ENCODE measurements around the gene COL19A1.
"Not testable (repeated sequence)": the region's sequence is repeated elsewhere in the genome, so short reads cannot be mapped to it uniquely, and the experiment has no call there.

Gene COL19A1

DNA sequence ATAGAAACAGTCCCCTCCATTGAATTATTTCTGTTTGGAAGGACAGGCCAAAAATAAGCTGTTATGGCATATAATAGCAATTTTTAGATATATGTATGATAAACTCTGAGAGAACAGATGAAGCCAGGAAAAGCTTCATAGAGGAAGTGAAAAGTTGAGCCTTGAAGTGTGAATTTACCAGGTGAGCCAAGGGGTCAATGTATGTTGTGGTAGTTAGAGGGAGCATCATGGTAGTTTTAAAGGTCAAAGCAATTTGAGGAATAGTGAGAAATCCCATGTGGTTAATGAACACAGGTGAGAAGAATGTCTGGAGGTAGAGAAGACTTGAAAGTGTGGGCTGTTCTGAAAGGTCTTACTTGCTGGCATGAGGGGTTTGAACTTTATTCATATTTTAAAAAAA lies 47.0 kb downstream of the COL19A1 start:
- DNase-seq = no peak

DNA sequence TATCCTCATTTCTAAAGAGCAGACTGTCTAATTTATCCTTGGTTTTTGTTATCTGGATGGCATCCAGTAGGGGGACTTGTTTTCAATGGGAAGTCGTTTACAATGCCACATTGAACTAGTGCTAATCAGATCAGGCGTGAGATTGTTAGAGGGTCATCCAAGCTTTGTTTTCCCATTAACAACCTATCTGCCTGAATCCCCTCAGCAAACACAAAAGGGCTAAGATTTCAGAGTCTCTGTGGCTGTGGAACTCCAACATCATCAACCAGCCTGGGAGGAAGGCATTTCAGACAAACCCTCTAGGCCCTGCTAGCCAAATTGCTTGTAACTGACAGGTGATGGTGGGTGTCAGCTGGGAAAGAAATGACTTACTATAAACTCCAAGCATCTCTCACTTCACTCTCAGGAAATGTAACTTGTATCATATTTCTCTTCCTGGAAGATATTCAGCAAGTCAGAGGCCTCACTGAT lies 47.7 kb downstream of the COL19A1 start:
- no peak for DNase-seq

DNA sequence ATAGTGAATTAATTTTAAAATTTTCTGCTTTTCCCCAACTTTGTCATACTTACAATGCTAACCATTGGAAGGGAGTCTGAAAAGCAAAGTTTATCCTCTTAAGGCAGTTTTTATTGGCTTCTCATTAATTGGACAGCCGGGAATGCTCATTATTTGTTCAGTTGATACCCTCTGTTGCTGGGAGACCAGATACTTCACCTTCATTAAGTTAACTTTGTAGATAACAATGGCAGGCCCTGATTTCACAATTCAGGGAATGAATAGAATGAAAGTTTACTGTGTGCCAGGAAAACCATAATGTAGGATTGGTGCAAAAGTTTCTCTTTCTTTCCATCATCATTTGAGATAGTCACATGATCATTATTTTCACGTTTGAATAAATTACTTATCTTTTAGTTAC lies 49.0 kb downstream of the COL19A1 start:
- no peak for DNase-seq

DNA sequence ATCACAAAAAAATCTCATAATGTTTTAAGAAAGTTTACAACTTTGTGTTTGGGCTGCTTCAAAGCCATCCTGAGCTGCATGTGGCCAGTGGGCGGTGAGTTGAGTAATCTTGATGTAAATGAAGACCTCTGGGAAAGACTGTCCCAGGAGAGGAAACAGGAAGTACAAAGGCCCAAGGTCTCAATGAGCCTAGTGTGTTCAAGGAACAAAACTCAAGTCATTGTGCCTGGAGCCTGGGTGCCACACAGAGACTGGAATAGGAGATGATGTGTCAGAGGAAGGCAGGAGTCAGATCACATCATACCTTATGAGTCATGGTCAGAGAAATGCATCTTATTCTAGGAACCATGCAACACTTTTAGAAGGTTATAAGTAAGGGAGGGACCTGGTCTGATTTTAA lies 51.5 kb downstream of the COL19A1 start:
- peak; percentile 94 for DNase-seq

DNA sequence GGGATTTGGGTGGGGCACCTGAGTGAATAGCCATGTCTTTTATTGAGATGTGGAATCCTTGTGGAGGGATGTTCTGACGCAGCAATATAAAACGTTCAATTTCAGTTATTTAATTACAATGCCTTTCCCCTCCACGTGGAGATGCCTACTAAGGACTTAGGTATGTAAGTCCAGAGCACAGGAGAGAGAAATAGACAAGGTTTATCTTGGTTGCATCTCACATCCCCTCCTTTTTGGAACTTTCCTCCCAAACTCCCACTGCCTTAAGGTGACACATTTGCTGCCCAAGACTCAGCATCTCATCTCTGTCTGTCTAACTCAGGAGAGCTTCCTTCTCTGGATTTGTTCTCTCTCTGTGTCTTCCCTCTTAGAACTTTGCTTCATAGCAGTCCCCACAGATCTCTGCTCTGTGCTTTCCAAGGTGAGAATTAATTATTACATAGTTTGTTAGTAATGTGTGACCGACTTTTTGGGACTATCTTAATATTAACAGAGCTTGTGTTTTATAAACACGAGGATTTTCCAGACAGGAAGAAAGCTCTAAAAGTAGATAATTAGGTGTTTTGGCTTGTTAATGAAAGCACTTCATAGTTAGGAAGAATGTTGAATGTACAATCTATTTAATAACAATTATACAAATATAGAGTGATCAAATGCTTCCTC lies 52.6 kb downstream of the COL19A1 start:
- peak; percentile 58 for DNase-seq

DNA sequence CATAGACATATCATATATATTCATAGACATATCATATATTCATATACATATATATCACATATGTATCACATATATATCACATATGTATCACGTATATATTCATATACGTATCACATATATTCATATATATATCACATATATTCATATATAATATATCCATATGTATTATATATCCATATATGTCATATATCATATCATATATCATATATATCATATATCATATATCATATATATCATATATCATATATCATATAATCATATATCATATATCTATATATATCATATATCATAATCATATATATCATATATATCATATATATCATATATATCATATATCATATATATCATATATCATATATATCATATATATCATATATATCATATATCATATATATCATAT lies 54.7 kb downstream of the COL19A1 start:
- not testable (repeated sequence) for DNase-seq

DNA sequence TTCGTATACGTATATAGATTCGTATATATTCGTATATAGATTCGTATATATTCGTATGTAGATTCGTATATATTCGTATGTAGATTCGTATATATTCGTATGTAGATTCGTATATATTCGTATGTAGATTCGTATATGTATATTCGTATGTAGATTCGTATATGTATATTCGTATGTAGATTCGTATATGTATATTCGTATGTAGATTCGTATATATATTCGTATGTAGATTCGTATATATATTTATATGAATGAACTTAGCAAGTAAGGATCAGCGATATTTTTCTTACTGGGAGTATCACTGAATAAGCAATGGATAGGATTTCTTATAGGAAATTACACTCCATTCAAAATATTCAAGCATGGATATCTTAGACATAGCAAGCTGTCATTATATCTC lies 55.3 kb downstream of the COL19A1 start:
- not testable (repeated sequence) for DNase-seq

DNA sequence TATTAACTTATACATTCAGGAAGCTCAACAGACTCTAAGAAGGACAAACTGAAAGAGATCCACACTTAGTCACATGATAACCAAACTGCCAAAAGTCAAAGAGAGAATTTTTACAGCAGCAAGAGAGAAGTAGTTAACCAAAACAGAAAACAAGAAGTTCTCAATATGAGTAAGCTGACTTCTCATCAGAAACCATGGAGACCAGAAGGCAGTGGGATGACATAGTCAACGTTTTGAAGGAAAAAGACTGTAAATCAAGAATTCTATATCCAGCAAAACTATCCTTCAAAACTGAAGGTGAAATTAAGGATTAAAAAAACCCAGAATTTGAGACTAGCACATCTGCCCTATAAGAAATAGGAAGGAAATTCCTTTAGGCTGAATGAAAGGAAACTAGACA lies 60.4 kb downstream of the COL19A1 start:
- no peak for DNase-seq

DNA sequence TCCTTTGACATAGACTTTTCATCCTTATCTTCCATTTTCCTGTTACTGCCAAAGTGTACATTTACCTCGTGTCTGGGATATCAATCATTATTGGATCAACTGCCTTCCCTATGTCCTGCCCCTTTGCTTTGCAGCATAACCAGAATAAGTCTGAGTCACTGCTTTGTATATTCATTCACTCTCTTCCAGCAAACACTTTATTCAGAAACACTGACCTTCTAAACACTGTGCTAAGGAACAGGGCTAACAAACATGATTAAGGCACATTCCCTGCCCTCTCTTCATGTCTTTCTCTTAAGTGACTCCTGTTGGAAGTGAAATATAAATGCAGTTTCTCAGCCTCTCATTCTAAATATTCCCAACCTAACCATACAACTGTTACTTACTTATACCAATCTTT lies 66.9 kb downstream of the COL19A1 start:
- no peak for DNase-seq

DNA sequence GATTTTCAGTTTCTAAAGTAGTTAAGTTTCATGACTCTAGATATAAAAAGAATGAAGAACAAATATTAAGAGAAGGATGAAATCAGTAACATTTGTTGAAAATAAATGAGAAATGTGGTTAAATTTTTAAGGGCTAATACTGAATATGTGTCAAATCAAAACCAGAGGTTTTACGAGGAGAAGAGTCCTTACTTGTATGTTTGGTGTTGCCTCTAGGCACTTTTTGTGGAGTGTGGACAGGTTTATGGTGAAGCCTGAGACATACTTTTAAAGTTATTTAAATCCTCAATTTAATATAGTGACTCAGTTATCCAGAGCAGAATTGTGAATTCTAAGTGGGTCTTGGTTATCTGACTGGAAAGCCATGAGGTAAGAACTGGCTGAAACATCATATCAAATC lies 68.7 kb downstream of the COL19A1 start:
- DNase-seq = no peak

DNA sequence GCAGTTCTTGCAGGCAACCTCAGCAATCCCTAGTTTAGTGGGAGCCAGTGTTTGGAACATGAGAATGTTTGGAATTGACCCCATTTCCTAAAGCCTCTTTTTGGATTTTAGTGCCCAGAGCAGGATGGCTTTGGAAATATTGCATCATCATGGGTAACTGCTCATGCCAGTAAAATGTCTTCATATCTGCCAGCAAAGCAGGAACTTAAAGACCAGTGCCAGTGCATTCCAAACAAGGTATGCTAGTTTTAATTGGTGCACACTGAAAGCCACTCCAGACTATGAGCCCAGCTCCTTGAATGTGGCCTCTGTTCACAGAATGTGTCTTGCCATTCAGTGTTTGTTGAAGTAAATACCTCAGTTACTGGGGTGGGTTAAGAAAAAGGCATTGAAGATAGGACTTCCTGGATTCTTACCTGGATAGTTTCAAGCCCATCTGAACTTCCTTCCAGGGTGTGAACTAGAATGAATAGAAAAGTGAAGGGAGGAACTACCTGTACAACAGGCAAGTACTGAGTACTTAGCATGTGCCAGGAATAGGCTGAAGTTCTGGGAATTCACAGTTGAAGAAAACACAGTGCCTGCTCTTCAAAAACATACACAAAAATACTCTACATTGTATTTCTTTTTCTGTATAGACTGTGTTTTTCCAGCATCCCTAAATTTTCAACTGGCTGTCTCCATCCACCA lies 70.5 kb downstream of the COL19A1 start:
- peak; percentile 76 for DNase-seq

DNA sequence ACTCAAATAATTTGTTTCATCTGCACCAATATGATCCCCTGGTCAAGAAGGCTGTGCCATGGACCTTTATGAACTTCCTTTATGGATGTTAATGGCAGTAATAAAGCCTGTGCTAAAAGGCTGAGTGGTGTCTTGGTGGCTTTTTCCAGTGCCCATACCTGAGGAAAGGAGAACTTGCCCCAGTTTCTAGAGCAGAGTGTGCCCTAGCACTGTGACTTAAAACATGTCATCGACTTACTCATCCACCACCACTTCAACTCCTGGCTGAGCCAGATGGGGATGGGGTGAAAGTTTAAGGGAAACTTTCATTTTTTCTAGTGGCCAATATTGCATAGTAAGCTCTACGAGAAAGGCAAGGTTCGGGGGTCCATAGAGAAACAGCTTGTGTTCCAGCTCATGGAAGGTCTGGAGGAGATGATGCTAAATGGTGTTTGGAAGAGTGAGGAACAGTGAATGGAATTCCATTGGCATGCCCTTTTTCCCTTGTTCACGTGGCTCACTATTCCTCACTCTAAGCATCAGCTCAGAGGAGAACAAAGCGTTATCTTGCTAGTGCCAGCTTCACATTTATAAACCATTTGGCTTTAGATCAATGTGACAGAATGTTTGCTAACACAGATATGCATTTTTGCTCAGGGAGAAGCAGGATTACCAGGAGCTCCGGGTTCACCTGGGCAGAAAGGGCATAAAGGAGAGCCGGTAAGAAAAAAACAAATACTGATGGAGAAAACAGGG lies 71.2 kb downstream of the COL19A1 start:
- DNase-seq = no peak

DNA sequence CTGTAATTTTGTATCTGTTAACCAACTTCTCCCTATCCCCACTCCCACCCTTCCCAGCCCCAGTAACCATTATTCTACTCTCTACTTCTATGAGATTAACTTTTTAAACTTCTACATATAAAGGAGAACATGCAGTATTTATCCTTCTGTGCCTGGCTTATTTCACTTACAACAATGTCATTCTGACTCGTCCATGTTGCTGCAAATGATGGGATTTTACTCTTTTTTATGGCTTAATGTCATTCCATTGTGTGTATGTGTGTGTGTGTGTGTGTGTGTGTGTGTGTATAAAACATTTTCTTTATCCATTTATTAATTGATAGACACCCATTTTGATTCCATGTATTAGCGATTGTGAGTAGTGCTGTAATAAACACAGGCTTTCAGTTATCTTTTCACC lies 76.1 kb downstream of the COL19A1 start:
- no peak for DNase-seq

DNA sequence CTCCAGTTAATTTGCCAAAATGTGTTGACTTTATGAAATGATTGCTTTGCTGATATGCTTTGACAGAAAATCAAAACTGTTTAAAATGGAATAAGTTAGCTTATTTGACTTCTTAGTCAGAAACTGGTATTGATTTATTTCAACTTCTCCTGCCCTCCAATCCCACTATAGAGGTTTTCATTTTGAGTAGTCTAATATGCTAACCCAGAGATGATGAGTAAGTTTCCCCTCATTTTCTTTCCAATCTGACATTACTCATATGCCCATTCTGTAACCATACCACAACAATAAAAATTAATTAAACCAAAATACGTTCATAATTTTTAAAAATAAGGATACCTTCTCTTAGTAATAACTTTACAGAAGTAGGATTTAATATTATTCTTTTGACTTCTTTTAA lies 78.8 kb downstream of the COL19A1 start:
- no peak for DNase-seq

DNA sequence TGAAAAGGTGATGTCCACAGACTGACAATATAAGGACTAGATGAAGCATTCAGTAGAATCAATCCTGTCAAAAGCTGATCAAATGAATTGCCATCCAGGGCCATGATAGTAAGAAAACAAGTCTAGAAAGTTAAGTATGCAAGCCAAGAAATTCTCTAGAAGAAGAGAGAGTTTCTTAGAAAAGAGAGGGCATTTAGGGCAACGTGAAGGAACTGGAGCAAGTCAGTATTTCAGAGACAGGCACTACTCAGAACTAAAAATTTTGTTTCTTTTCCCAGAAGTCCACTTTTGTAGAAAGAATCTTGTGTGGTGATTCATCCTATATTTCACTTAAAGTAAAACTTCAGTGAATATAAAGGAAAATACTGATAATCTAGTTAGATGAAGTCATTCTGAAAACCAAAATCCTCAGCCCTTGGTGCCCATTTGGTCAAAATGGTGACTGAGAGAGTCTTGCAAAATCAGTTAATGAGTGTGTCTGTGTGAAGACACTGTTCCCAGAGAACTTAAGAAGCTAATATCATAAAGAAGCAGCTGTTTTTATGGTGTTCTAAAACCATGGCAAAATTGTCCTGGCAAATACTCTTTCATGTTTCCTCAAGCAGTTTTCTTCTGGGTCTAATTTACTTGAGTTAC lies 82.2 kb downstream of the COL19A1 start:
- DNase-seq = no peak

DNA sequence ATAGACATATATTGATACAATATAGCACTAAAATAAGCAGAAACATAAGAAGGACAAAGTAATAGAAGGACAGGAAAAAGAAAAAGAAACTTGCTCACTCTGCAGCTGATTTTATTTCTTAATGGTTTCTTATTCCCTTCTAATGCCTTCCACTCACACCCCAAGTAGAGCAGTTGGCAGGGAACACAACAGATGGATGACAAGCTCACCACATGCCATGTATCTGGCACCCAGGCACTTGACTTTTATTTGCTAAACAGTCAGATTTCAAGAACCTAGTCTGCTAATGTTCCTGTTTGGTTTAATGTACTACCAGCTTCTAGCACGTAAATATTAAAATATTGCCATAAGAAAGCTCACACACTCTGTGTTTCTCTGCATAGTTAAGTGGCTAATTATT lies 87.1 kb downstream of the COL19A1 start:
- no peak for DNase-seq

DNA sequence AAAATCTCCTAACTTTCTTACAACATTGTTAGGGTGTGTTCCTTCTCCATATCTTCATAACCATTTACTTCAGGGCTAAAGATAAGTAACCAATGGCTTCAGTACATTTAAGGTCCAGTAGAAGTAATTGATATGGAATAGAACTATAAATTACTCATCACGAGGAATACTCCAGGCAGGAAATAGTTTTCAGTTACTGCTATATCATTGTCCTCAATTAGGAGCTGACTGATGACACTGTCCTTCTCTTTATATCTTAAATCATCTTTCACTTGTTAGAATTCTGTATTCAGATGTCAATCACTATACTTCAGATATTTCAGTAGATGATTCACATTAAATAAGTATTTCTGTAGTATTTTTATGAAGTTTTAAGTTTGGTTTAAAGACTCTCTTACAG lies 88.4 kb downstream of the COL19A1 start:
- DNase-seq = no peak

DNA sequence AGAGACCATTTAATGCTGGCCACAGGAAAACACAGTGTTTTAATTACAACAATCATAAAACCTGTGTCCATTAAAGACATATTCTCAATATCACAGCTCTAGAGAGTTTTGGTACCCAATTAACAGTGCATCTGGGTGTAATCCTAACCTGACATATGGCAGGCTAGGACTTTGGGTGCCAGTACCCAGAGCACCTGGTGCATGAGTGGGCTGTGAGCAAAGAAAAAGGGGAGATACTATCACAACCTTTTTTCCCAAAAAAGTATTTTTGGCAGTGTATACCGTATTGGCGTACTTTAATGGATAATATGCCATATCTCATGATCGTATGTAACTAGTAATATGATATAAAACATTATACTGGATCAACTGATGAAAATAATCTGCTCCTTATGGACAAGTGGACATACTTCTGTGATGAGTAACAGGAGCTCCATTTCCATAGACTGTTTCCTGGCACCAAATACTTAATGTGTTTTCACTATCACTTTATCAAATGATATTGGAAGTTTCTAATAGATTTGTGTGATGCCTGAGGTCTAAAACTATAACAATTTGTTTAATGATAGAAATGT lies 91.7 kb downstream of the COL19A1 start:
- DNase-seq = no peak

DNA sequence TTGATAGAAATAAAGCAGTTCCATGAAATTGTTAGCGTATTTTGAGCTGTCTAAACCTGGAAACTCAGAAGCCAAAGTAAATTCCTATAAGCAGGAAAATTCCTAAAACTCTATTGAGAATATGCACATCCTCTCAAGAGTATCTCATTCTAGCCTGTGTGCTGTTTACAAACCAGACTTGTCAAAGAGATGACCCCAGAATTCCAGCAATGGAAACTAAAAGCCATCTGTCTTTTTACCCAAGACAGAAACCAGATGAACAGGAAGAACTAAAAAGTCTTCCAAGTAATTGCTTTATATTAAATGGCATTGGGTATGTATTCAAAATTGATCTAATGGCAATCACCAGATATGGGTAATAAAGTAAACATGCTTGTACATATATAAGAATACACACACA lies 92.6 kb downstream of the COL19A1 start:
- DNase-seq = no peak

DNA sequence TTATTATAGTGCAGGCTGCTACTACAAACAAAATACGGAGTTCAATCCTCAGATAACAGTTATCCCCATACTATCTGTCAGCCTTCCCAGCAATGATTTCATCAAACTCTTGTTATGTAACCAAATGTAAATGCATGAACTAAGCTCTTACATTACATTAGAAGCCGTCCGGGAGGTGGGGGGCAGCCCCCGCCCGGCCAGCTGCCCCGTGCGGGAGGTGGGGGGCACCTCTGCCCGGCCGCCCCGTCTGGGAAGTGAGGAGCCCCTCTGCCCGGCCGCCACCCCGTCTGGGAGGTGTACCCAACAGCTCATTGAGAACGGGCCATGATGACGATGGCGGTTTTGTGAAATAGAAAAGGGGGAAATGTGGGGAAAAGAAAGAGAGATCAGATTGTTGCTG lies 99.6 kb downstream of the COL19A1 start:
- DNase-seq = not testable (repeated sequence)

DNA sequence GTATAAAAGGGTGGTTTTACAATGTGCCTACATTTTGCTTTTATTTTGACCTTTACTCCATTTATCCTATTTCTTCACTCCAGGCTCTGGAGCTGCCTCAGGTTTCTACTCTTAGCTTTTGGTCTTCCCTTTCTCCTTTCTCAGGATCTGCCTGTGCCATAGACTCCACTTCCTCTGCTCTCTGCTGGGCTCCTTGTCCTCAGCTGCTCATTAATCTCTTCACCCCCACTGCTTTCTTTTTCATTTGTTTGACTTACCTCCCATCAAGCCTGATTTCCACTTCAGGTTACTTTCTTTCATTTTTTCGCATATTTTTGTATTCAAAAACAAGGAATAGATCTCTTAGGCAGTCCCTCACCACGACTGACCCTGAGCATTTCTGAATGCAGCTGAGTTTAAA lies 106.8 kb downstream of the COL19A1 start:
- no peak for DNase-seq

DNA sequence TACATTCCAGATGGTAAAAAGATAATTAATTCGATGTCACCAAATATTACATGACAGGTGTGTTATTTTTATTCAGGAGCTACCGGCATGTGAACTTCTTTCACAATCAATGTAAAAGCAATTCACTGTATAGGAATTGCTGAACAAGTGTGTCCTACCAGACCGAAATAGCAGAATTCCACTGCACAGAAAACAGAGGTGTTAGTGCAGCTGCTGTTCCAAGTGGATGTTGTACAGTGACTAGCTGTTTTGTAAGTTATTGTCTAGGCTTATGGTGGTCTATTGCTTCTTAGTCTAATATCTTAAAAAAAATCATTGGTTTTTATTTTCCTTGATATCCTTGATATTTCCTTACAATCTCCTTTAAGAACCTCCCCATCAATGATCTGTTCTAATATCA lies 107.4 kb downstream of the COL19A1 start:
- no peak for DNase-seq

DNA sequence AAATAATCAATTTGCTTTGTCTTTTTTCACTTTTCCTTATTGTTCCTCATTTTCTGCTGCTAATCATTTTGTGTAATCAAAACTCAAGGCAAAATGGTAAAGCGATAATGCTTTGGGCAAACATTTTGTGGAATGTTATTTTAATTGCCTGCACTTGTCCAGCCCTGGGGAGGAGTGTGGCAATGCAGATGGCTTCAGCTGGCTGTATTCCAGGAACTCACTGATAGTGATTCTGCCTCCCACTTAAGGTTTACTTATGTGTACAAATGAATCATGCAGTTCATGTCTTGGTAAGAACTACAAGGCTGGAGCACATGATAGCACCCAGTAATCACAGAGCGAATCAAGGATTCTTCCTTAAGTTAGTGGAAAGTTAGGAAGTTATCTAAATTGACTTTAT lies 107.8 kb downstream of the COL19A1 start:
- DNase-seq = no peak

Measured in islet precursor cell (in vitro differentiated cells).